A172 (cell line): ENCODE results near the gene PPP1R15B. TPM values are rescaled to one million over a fixed set of nuclear protein-coding genes. Genes with fewer than 3 reads are reported as not detected.

Source experiments
- DNase-seq: peaks from one replicate; pipeline ENCODE4 v3.0.0-alpha.2; 2015; ENCODE audit warnings: low spot score
- total RNA-seq: library from RNA; depleted of rRNA; stranded (reverse); fragments of >200 nt; shearing (Covaris generic); gene quantifications from 2 replicates; pipeline ENCODE4 v1.2.3, GENCODE V29; 2014; rRNA removed

Gene PPP1R15B
- total RNA-seq = 27.8 and 34.5 TPM in 2 replicates

DNA sequence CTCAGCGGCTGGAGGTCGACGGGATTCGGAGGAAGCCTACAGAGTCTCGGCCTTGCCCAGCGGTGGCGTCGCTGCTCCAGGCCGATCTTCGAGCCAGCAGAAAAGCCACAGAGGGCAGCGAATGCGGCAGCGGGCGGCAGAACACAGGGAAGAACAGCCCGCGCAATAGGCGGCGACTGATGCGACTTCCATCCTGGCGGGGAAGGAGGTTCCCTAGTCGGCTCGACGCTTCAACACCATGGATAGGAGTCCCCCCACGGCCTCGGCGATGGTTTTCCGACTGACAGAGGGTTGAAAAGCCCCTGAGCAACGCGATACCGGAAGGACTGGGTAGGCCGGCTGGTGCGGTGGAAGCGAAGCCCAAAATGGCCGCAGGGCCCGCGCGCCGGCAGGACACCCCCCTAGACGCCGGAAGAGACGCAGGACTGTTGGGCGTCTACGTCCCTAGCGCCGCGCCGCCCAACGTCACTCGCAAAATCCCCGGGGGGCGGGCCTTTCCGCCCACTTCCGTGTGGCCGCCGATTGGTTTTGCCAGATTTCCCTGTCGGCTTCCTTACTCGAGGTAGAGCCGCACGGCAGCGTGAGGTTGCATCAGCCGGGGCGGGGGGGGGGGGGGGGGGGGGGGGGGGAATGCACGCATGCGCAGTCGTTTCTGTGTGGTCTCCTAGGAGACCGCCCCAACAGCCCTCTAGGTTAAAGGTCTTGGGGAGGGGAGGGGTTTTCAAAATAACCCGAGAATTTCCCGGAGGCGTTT lies at the start of gene PPP1R15B:
Gene PPP1R15B, minus strand, starts transcription at position 367 of the 754 bp plus-strand sequence. CDS start 406 bp downstream, outside the sequence.
- DNase-seq = peak; percentile 97

DNA sequence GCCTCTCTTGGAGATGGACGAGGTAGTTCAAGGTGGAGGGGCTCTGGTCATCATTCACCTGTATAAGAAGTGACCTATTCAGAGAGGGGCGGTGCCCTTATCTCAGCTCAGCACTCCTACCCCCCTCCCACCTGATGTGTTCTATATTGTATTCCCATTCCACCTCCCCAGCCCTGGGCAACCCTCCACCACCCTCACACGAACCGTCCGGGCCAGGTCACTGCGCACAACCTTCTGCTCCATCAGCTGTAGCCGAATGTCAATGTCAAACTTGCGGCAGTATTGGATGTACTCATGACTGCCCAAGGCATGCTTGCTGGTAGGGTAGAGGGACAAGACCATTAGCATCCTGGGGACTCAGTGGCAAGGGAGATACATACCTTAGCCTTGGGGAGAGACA lies 48.7 kb upstream of the PPP1R15B start:
- DNase-seq = no peak

DNA sequence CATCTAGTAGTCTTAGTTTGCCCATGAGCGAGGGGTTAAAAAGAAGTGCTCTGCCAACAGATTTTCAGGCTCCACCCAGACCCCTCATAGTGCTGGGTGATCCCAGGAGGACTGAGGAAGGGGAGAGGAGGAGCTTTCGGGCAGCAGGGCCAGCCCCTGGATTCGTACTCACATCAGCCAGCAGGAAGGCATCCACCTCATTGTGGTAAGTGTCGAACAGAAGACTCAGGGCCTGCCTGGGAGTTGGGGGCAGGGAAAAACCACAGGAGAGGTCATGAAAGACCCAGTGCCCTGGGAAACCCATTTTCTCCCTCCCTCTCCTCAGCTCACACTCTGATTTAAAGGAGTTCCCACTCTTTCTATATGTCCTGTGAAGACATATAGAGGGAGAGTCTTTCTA lies 48.1 kb upstream of the PPP1R15B start:
- no peak for DNase-seq

DNA sequence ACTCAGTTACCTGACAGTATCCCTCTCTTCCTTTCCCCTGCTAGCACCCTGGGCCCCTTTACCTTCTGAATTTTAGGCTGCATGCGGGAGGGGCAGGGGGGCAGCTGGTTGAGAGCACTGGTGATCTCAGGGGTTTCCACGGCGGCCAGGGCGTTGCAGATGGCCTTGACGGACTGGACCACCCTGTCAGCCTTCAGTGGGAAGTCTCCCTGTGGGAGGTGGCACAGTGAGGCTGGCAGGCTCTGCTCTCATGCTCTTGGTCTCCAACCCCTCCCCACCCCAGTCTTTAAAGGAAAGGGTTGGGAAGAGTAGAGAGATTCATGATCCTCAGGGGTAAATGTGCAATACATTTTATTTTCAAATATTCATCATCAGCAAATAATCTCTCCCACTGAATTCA lies 46.0 kb upstream of the PPP1R15B start:
- no peak for DNase-seq

DNA sequence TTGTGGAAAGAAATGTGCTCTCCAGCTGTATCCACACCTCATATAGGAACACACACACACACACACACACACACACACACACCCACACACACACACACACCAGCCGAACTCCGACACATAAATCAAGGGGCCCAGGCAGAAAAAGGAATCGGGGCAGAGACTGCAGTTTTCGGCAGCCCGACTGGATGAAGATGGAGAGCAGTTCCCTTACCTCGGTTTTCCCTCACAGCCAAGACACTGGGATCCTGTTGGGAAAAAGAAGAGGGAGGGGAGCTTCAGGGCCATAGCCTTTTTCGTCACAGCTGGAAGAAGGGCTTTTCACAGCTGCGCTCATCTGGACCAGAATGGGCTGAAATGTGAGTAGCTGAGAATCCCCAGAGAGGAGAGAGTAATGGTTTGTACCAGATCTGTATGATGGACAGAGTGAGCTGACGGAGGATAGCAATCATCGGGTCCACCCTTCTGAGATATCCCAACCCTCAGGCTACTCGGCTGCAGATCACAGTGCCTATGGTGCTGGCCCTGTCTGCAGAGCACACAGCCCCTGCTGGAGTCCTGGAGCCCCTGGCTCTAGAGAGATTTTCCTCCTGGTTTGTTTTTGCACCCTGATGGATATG lies 45.3 kb upstream of the PPP1R15B start:
- no peak for DNase-seq

DNA sequence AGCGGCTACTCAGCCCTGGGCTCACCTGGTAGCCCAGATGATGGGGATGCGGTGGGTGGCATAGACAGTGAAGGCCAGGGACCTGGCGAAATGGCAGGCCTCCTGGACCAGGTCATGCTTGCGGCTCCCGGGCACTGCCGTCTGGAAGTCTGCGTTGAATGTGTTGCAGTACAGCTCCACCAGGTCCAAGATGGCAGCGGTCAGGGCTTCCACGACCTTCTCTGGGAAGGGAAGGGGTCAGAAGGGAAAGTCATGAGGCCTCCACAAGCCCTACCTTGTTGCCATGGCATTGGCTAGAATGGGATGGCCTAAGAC lies 44.2 kb upstream of the PPP1R15B start:
- DNase-seq = no peak

DNA sequence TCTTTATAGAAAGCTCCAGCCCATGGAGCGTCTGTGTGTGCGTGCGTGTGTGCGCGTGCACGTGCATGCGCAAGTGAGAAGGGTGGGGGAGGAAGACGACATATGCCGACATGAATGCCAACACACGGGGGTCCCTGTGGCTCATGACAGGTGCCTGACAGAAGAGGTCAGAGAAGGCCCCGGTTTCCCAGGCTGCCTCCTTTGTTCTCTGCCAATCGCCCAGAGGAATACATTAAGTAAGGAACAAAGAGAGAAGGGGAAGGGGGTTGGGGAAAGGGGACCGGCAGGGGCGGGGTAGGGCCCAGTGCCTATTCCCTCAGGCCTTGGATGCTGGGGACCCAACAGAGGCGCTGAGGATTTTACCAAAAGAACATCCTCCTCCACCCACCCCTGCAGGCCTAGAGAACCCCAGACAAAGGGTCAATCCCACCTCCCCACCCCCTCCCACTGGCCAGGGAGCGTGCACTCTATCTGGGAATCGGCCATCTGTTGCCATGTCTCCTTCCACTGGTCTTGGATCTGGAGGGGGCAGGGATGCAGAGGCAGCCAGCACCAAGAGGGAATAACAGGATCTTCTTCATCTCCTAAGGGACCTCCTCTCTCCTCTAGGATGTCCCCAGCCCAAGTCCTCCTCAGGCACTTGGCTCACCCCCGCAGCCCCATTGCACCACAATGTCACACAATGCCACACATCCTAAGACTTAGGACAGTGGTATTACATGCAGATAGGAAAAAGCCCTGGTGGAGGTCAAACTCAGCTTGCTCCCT lies 43.6 kb upstream of the PPP1R15B start:
- DNase-seq = no peak

DNA sequence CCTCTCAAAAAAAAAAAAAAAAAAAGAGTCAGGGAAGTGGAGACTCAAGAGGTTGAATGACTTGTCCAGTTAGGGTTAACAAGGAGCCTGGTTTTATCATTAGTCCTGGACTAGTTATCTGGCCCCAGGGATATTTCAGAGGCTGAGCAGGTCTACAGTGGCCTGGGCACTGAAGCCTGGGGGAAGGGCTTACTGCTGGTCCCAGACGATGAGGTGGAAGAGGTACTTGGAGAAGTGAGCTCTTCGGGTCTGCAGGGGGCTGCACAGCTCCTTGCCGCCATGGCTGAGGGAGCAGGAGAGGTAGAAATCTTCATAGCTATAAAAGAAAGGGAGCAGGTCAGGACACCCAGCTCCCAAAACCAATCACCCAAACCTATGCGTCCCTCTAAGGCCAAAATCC lies 42.9 kb upstream of the PPP1R15B start:
- DNase-seq = no peak

DNA sequence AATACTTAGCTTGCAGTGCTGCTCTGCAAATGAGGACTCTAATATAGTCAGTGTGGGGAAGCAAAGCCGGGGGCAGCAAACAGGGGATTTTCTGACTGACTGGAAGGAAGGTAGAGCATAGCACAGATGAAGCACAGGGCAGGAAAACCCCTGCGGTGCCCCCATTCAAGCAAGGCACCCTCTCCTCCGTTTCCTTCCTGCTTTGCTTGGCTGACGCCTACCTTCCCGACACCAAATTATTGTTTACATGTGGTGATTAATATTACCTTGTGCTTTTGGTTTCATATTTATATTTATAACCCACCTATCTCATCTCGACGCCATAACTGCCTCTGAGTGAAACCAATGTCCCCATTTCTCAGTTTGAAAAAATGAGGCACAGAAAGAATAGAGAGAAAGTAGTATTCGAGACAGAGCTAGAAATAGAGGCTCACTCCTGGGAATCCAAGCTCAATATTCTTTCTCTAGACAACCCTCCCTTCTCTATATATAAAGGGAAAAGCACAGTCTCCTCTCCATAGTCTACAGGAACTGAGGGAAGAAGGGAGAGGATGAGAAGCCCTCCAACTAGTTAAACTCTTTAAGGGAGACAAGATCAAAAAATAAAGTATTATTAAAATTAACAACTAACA lies 41.6 kb upstream of the PPP1R15B start:
- DNase-seq = no peak

DNA sequence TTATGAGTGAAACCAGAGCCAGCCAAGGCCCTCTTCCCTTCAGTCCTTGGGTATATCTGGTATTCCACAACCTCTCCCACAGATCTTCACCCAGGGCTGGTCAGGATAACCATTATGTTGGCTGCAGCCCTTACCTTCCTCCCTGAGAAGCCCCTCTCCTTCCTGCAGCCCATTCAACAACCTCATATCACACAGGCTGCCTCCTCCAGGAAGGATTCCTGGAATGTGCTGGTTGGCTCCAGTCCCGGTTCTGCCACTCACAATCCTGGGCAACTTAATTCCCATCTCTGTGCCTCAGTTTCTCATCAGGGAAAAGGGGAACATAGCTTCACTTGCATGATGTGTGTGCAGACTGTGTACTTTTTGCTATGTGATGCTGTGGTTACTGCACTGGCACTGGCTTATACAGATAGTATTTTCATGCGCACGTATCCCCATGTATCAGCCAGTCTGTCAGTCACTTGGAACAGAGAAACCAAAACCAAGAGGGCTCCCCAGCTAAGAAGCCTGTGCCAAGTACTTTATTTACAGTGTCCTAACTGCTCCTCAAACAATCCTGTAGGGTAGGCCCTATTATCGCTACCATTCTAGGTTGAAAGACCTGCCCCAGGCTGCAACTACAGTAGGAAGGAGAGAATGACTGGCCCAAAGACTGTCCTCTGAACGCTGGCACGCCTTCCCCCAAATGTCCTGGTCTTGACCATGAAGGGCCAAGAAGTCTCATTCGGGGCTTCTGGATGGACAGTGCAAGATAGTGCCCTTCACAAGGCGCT lies 39.9 kb upstream of the PPP1R15B start:
- no peak for DNase-seq

DNA sequence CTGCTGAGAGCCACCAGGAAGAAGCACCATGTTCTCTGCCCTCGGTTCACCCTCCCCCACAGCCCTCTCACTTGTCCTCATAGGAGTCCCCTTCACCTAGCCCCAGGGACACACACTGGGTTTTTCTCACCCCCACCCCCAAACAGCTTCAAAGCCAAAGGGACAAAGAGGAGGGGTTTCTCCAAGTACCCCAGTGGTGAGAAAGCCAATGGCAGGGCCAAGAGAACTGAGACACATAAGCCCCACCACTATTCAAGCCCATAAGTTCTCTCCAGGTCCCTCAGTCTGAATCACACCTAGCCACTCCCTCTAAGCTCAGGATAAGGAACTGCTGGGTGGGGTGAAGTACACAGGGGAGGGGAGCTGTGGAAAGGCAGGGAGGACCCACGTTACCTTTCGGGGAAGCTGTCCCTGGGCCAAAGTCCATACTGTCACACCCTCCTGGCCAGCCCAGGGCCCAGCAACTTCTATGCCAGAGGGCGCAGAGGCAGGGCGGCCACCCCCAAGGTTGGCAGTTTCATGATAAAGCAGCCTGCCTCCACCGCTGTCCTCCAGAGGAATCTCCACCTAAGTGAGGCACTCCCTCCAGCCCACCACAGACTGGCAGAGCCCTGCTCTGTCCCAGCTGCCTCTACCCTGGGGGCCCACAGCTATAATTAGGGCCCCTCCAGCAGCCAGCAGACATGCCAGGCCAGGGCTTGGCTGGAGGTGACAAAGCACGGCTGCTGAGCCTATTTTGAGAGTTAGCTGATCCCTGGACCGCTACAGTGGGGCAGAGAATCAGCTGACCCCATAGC lies 39.0 kb upstream of the PPP1R15B start:
- DNase-seq = no peak

DNA sequence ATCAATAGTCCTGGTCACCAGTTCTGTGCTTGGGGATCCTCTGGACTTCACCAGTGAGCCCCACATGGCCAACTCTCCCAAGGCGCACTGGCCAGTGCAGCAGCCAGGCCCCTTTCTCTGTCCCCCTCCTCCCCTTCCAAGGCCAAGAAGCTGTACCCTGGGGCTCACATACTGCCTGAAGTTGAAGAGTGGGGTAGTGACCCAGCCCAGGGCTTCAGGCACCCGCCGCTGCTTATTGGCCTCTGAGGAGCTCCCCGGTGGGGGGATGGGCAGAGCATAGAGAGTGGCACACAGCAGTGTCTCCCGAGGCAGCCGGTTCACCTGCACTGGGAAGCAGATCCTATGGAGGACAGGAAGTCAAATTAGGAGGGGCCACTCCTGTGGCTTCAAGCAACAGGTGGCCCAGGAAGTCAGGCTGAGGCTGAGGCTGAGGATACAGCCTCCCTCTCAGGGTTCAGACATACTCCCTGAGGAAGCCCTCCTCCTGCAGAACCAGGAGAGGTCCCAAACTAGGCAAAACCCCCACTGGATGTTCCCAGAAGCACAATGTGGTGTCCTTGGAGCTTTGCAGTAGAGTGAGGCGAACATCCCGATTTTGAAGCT lies 38.2 kb upstream of the PPP1R15B start:
- no peak for DNase-seq

DNA sequence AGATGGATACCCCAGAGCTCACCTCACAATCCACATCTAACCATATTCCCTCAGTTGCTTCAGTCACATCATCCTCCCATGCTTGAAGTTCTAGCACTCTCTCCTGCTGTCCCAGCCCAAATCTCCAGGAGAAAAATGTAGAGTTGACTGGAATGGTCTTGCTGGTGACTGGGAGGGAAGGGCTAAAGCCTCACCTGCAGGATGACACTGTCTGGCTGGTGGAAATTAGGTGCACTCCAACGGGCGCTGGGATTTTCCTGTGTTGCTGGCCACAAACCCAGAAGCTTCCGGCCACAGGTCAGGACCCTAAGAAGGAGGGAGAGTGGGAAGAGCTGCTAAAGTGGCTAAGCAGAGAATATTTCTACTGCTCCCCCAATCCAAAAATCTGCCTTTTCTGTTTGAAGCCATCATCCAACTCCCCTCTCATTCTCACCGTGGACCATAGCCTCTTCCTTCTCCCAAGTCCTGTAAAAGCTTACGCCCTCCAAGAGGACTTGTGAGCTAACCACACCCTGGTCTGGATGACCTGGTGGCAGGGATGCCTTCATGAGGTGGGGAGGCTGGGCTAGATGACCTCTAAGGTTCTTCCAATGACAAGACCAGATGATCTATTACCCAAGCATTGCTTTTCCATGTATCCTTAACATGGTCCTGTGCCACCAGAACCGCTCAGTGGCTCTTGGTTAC lies 37.5 kb upstream of the PPP1R15B start:
- DNase-seq = no peak

DNA sequence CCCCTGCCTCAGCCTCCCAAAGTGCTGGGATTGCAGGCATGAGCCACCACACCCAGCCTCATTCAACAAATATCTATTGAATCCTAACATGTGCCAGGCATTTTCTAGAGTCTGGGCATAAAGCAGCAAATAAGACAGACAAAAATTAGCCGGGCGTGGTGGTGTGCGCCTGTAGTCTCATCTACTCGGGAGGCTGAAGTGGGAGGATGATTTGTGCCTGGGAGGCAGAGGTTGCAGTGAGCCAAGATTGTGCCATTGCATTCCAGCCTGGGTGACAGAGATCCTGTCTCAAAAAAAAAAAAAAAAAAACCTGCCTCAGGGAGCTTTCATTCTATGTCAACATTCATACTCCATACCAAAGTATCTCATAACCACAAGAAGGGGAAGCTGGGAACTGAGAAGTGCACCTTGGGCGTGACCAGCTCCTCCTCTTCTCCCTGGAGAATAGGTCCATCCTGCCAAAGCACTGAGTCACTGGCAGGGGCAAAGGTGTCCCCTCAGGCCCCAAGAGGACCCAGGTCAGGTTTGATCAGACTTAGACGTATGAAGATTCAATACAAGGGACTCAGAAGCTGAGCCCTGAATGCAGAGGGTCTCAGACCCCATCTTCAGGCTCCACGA lies 36.8 kb upstream of the PPP1R15B start:
- DNase-seq = no peak

DNA sequence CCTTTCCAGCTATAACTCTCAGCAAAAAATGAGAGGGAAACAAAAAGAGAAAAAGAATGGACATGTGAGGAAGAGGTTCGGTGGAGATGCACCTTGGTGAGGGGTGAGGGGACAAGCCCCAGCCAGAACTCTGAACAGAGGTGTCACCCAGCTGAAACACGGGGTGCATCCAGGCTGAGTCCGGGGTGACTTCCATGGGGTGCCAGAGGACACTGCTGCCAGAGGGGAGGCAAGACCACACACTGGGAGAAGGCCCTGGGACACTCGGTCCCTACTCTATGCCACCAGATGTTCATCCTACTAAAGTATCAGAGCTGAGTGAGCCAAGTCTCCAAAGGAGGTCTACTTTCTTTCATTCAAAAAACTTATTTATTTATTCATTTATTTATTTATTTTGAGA lies 36.1 kb upstream of the PPP1R15B start:
- DNase-seq = no peak

DNA sequence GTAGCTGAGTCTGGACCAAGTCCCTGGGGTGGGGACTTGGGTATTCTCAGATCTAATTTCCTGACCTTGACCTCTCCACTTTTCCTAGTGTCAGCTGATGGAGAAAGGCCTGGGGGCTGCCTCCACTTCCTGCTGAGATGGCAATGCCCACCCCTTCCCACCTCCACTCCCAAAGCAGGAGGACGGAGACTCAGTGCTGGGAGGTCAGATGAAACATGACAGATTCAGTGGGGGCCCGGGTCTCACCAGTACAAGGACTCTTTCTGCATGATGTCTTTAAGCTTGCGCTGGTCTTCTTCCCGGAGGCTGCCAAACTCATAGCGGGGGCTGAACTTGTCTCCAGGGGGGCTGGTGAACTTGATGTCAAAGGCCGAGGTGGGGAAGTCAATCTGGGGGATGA lies 35.6 kb upstream of the PPP1R15B start:
- DNase-seq = no peak

DNA sequence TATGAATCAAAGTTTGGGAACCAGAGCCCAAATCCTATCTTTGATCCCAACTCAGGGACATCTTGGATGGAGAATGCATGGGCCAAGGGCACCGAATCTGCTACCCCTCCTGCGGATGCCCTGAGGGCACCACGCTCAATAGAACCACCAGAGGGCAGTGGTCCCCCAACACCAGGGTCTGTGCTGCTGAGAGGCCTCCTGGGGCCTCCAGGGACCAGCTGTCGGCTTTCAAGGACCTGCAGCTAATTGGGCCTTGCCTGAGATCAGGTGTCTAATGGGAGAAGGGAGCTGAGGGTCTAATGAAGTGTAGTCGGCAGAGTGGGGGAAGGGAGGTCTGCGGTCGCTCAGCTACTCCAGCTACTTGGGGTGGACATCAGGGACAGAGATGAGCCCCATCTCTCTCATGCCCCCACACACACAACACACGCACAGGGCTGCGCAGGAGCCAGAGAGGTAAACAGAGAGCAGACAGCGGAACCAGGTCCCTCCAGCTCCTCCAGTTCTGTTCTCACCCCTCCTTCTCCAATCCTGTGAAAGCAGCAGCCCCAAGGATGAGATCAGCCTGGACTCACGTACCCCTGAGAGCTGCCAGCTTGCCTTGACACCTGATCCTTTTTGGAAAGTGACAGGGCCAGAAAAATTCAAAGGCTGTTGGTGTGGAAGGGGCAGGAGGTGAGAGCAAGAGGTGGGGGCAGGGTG lies 34.9 kb upstream of the PPP1R15B start:
- peak; percentile 53 for DNase-seq

DNA sequence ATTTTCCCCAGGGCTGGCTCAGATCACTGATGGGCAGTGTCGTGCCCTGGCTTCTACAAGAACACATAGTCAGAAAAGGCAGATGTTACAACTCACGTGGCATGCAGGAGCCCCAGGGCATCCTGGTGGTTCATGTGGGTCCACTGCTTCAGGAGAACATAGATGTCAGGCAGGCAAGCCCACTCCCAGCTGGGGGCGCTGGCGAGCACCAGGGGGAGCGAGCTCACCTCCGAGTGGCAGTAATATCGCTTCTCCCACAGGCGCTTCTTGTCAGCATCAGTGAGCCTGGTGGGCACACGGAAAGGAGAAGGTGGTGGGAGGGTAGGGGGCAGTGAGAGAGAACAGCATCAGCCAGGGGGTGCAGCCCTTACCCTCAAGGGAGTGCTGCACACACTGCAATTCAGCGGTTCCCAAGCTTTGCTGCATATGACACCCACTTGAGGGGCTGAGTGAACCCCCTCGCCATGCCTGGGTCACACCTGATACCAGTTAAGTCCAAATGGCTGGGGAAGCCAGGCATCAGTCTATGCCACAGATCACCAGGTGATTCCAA lies 34.3 kb upstream of the PPP1R15B start:
- DNase-seq = peak; percentile 31
